LNCaP clone FGC (cell line): ENCODE data around the gene PARD6B.

Experiments
- DNase-seq: peaks from one replicate; pipeline ENCODE4 v3.0.0-alpha.2; 2011; ENCODE audit warnings: low read depth
- H3K4me3 ChIP-seq: 2 replicates; pipeline ENCODE4 v1.5.1; 2011; ENCODE audit warnings: mild to moderate bottlenecking, low read depth, low read length, control low read depth
- TF ChIP-seq, protein P1 (sequence below): IDR thresholded peaks from 2 replicates; pipeline ENCODE4 v1.5.1; 2012; ENCODE audit warnings: mild to moderate bottlenecking; ENCODE audit not compliant: control insufficient read depth, insufficient read depth; ENCODE audit errors: extremely low read depth

The PARD6B gene

DNA sequence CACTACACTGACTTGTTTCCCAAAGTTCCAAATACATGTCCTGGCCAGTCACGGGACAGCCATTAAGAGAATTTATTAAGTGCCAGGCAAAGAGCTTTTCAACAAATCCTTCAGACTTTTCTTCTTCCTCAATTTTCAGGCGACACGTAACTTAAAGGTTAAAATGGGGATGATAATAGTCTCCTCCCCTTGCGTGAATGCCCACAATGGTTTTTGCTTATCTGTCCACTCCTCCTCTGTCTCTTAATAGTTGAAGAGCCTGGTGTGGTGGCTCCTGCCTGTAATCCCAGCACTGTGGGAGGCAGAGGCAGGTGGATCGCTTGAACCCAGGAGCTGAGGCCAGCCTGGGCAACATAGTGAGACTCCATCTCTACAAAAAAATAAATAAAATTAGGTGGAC is 11.4 kb upstream of the PARD6B start:
- no peak for DNase-seq
- no peak overlapping the region for H3K4me3 ChIP-seq
- TF ChIP-seq, protein P1, sequence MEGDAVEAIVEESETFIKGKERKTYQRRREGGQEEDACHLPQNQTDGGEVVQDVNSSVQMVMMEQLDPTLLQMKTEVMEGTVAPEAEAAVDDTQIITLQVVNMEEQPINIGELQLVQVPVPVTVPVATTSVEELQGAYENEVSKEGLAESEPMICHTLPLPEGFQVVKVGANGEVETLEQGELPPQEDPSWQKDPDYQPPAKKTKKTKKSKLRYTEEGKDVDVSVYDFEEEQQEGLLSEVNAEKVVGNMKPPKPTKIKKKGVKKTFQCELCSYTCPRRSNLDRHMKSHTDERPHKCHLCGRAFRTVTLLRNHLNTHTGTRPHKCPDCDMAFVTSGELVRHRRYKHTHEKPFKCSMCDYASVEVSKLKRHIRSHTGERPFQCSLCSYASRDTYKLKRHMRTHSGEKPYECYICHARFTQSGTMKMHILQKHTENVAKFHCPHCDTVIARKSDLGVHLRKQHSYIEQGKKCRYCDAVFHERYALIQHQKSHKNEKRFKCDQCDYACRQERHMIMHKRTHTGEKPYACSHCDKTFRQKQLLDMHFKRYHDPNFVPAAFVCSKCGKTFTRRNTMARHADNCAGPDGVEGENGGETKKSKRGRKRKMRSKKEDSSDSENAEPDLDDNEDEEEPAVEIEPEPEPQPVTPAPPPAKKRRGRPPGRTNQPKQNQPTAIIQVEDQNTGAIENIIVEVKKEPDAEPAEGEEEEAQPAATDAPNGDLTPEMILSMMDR: no peak

DNA sequence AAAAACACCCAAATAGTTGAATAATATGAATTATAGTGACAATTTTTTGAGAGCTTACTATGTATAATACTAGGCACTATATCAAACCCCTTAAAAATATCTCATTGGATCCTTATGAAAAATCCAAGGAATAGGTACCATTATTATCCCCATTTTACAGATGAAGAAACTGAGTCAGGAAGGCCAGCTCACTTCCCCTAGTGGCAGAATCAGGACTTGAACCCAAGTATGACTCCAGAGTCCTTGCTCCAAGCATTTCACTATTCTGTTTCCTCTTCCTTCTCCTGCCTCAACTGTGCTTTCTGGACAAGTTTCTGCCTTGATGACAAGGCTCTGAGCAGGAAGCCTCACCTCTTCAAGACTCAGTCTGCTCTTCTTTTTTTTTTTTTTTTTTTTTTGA is 10.8 kb upstream of the PARD6B start:
- H3K4me3 ChIP-seq: no peak overlapping the region
- DNase-seq: no peak
- TF ChIP-seq, protein P1: no peak

DNA sequence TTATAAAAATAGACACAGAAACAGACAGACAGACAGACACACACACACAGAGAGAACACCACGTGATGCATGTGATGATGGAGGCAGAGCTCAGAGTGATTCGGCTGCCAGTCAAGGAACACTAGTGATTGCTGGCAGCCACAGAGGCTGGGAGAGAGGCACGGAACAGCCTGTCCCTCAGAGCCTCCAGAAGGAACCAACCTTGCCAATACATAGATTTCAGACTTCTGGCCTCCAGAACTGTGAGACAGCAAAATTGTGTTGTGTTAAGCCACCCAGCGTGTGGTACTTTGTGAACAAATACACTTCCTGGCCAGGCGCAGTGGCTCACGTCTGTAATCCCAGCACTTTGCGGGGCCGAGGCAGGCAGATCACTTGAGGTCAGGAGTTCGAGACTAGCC is 9.5 kb upstream of the PARD6B start:
- TF ChIP-seq, protein P1: no peak
- no peak overlapping the region for H3K4me3 ChIP-seq
- DNase-seq: no peak

DNA sequence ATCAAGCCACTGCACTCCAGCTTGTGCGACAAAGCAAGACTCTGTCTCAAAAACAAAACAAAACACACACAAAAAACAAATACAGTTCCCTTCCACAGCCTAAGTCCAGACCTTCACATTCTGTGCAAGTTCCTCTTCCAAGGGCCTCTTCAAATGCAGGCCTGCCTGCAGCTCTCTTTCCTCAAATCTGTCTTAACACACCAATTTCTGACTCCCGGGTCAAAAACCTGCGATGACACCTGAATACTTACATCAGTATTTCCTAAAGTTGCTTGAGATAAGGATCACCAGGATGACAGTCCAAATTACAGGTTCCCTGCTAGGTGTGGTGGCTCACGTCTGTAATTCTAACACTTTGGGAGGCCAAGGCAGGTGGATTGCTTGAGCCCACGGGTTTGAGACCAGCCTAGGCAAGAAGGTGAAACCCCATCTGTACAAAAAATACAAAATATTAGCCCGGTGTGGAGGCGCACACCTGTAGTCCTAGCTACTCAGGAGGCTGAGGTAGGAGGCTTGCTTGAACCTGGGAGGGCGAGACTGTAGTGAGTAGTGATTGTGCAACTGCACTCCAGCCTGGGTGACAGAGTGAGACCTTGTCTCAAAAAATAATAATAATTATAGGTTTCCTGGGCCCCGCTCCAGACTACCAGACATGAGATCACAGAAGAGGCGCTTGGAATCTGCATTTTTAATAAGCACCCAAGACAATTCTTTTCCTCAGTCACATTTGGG is 8.8 kb upstream of the PARD6B start:
- no peak for DNase-seq

DNA sequence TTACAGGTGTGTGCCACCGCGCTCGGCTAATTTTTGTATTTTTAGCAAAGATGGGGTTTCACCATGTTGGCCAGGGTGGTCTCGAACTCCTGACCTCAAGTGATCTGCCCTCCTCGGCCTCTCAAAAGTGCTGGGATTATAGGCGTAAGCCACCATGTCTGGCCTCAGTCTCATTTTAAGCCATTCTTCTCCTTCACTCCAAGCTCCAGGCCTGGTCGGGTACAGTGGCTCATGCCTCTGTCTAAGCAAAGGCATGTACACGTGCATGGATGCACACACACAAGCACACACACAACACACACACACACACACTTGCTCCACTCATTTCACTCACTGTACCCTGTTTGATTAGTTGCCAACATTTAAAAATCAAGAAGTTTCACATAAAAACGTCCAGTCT is 7.7 kb upstream of the PARD6B start:
- DNase-seq: no peak
- TF ChIP-seq, protein P1: no peak
- no peak overlapping the region for H3K4me3 ChIP-seq

More for the DNA sequence above, 8.8 kb upstream of the PARD6B start:
- TF ChIP-seq, protein P1: no peak
- H3K4me3 ChIP-seq: no peak overlapping the region

DNA sequence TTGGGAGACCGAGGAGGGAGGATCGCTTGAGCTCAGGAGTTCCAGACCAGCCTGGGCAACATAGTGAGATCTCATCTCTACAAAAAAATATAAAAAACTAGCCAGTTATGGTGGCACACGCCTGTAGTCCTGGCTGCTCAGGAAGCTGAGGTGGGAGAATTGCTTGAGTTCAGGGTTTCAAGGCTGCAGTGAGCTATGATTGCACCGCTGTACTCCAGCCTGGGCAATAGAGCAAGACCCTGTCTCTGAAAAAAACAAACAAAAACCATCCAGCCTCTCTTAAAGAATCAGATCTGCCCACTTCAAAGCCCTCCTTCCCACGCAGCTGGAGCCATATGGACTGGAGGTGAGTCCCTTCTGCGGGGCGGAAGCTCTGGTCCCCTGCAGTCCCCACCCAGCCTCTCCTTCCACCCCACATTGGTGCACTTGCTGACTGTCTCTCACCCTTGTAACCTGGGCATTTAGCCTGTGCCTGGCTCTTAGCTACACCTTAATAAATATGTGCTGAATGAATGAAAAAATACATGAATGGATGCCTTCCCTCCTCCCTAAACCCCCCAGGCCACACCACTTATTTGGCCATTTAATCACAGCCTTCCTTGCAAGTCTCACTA is 7.2 kb upstream of the PARD6B start:
- DNase-seq: no peak
- TF ChIP-seq, protein P1: no peak
- H3K4me3 ChIP-seq: no peak overlapping the region
